Measurements from ENCODE around the gene SMIM27. TPM values are rescaled to one million over a fixed set of nuclear protein-coding genes. Genes with fewer than 3 reads are reported as not detected.
"Not testable (repeated sequence)": the region's sequence is repeated elsewhere in the genome, so short reads cannot be mapped to it uniquely, and the experiment has no call there.

SMIM27 gene
- total and polyA plus RNA-seq, 2 experiments from 2014 or later = 4.1 to 40.1 TPM

DNA sequence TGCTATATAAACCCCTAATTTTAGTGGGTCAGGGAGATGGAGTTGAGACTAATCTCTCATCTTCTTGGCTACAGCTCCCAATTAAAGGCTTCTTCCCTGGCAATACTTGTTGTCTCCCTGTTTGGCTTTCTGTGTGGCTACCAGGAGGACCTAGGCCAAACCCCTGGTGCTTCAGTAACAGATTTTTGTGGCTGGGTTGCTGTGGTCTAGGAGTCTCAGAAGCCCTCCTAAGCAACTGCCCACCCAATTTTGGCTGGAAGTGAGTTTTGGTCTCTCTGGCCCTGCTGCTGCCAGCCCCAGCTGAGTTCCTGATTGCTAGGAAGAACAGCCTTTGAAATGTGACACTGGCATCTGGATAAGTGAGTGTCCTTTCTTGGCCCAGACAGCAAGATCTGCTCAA, 35.9 kb upstream of the SMIM27 start:
- H3K79me2 ChIP-seq (ENCODE audit: insufficient read depth) = peaks cover 23% of the 10 kb centered on the region
- H4K20me1 ChIP-seq (ENCODE audit: insufficient read depth) = no peaks in the 10 kb centered on the region
- H3K9me3 ChIP-seq (ENCODE audit: low read depth) = peaks cover 3% of the 10 kb centered on the region
- no peak for DNase-seq
- no peak overlapping the region for H3K4me3 ChIP-seq
- H3K27ac ChIP-seq = no peak overlapping the region
- H3F3A ChIP-seq (ENCODE audit: insufficient read depth) = no peaks in the 10 kb centered on the region
- in situ Hi-C loops (cut with MboI) = no loop called here
- no peaks in the 10 kb centered on the region; the same call in 1 of the 2 replicates for H3K4me1 ChIP-seq (ENCODE audit: insufficient read depth)
- no peak overlapping the region for H3K9ac ChIP-seq
- H3K4me2 ChIP-seq (ENCODE audit: unreplicated experiment) = no peak overlapping the region
- H3K9me2 ChIP-seq (ENCODE audit: insufficient read depth) = no peaks in the 10 kb centered on the region
- H3K36me3 ChIP-seq (ENCODE audit: low read depth) = no peaks in the 10 kb centered on the region
- no peaks in the 10 kb centered on the region for H3K27me3 ChIP-seq (replicated peaks; ENCODE audit: insufficient read depth)
- H2AFZ ChIP-seq = no peak overlapping the region
- TF ChIP-seq EZH2phosphoT487 (IDR thresholded peaks at IDR 0.05; ENCODE audit: insufficient read depth, low read depth) = no peak
- no peak for TF ChIP-seq EZH2 (IDR thresholded peaks at IDR 0.05; ENCODE audit: insufficient read depth, poor library complexity, severe bottlenecking)

DNA sequence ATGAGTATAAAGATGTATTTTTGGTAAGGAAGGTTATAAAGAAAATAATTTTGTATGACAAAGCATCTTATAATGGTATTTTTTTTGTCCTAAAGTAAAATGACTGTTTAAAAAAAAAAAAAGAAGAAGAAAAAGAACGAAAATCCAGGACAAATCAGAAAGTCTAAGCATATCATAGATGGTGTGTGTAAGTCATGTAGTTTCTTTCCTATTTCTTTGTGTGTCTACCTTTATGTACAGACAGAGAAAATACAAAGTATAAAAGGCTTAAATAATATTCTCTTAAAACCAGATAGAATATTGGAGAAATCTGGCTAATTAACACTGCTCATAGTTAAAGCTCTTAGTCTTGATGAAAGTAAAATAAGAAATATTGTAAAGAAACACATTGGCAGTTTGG, 33.9 kb upstream of the SMIM27 start:
- Histone ChIP-seq H2AFZ (no peak overlapping the region), H3K4me1 (ENCODE audit: insufficient read depth) (no peaks in the 10 kb centered on the region; the same call in 1 of the 2 replicates), H3K27ac (no peak overlapping the region), H3K4me2 (ENCODE audit: unreplicated experiment) (no peak overlapping the region), H3K9me2 (ENCODE audit: insufficient read depth) (no peaks in the 10 kb centered on the region), H3K9me3 (ENCODE audit: low read depth) (peaks cover 3% of the 10 kb centered on the region), H3K36me3 (ENCODE audit: low read depth) (no peaks in the 10 kb centered on the region), H3F3A (ENCODE audit: insufficient read depth) (no peaks in the 10 kb centered on the region), H3K79me2 (ENCODE audit: insufficient read depth) (peaks cover 16% of the 10 kb centered on the region; the same call in 1 of the 2 replicates), H3K4me3 (no peak overlapping the region), H3K9ac (no peak overlapping the region), H3K27me3 (replicated peaks; ENCODE audit: insufficient read depth) (no peaks in the 10 kb centered on the region), H4K20me1 (ENCODE audit: insufficient read depth) (no peaks in the 10 kb centered on the region)
- in situ Hi-C loops (cut with MboI) = no loop called here
- DNase-seq = no peak
- TF ChIP-seq EZH2 (IDR thresholded peaks at IDR 0.05; ENCODE audit: insufficient read depth, poor library complexity, severe bottlenecking) (no peak), EZH2phosphoT487 (IDR thresholded peaks at IDR 0.05; ENCODE audit: insufficient read depth, low read depth) (no peak)
- WGBS, 2 experiments (ENCODE audit: low coverage in 1 of 2, low lambda C conversion rate in 2 of 2, missing lambda C conversion rate in 2 of 2) = 93 to 97% methylated on average over 1 of the region's 1 CpG

DNA sequence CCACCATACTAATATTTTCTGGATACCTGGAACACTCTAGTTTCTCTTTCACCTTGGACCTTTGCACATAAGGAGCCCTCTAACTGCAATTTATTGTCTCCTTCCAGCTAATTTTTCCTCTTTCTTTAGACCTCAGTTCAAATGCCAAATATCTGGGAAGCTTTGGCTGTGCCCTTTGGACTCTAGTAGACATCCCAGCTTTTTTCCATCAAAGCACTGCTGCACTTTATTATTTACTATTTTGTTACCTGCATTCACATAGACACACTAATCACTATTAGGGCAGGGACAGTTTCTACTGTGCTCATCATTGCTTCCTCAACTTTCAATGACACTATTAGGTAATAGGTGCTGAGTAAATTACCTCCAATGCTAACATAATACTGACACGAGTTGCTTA, 28.2 kb upstream of the SMIM27 start:
- in situ Hi-C loops (cut with MboI) = no loop called here
- Histone ChIP-seq H3K9ac (no peak overlapping the region), H3K36me3 (ENCODE audit: low read depth) (no peaks in the 10 kb centered on the region), H2AFZ (no peak overlapping the region), H3K4me3 (no peak overlapping the region), H4K20me1 (ENCODE audit: insufficient read depth) (no peaks in the 10 kb centered on the region), H3F3A (ENCODE audit: insufficient read depth) (peaks cover 4% of the 10 kb centered on the region; the same call in 1 of the 2 replicates), H3K4me1 (ENCODE audit: insufficient read depth) (peaks cover 15% of the 10 kb centered on the region), H3K79me2 (ENCODE audit: insufficient read depth) (peaks cover 32% of the 10 kb centered on the region), H3K4me2 (ENCODE audit: unreplicated experiment) (no peak overlapping the region), H3K27ac (no peak overlapping the region), H3K9me2 (ENCODE audit: insufficient read depth) (no peaks in the 10 kb centered on the region), H3K9me3 (ENCODE audit: low read depth) (no peaks in the 10 kb centered on the region), H3K27me3 (replicated peaks; ENCODE audit: insufficient read depth) (no peaks in the 10 kb centered on the region)
- 100% methylated on average over 1 of the region's 1 CpG for WGBS, 2 experiments (ENCODE audit: low coverage in 1 of 2, low lambda C conversion rate in 2 of 2, missing lambda C conversion rate in 2 of 2)
- DNase-seq = no peak
- TF ChIP-seq EZH2 (IDR thresholded peaks at IDR 0.05; ENCODE audit: insufficient read depth, poor library complexity, severe bottlenecking) = no peak
- no peak for TF ChIP-seq EZH2phosphoT487 (IDR thresholded peaks at IDR 0.05; ENCODE audit: insufficient read depth, low read depth)

DNA sequence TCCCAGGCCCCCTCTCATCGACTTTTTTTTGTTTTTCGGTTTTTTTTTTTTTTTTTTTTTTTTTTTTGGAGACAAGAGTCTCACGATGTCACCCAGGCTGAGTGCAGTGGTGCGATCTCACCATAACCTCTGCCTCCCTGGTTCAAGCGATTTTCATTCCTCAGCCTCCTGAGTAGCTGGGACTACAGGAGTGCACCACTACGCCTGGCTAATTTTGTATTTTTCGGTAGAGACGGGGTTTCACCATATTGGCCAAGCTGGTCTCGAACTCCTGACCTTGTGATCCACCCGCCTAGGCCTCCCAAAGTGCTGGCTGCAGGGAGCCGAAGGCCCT, 27.6 kb upstream of the SMIM27 start:
- H3K27me3 ChIP-seq (replicated peaks; ENCODE audit: insufficient read depth); H3F3A ChIP-seq (ENCODE audit: insufficient read depth); H3K9me2 ChIP-seq (ENCODE audit: insufficient read depth); H3K27ac ChIP-seq; H3K9me3 ChIP-seq (ENCODE audit: low read depth); H4K20me1 ChIP-seq (ENCODE audit: insufficient read depth); H3K9ac ChIP-seq; in situ Hi-C loops (cut with MboI); DNase-seq; H3K36me3 ChIP-seq (ENCODE audit: low read depth): not testable (repeated sequence)
- 78 to 85% methylated on average over 11 of the region's 11 CpGs for WGBS, 2 experiments (ENCODE audit: low coverage in 1 of 2, low lambda C conversion rate in 2 of 2, missing lambda C conversion rate in 2 of 2)
- Histone ChIP-seq H3K4me3 (peak overlapping the region; percentile 86), H3K79me2 (ENCODE audit: insufficient read depth) (peaks cover 32% of the 10 kb centered on the region), H3K4me1 (ENCODE audit: insufficient read depth) (peaks cover 15% of the 10 kb centered on the region), H2AFZ (peak overlapping the region; percentile 98), H3K4me2 (ENCODE audit: unreplicated experiment) (peak overlapping the region; percentile 90)
